Measurements from ENCODE around the gene NTF4.
"Not testable (repeated sequence)": the region's sequence is repeated elsewhere in the genome, so short reads cannot be mapped to it uniquely, and the experiment has no call there.

- not testable (repeated sequence) for TF ChIP-seq CTCF, POLR2A (IDR thresholded peaks at IDR 0.05)
These were observed 15.6 kb downstream of the NTF4 start, which contains the start of gene CGB8 for GRCh38 chr19:49049011-49049410.

Measured in body of pancreas (tissue), 4 donors.